ENCODE results near the gene C14orf119.
A peak's percentile ranks its signal among the peaks of the same experiment; 100 is the strongest.

DNA sequence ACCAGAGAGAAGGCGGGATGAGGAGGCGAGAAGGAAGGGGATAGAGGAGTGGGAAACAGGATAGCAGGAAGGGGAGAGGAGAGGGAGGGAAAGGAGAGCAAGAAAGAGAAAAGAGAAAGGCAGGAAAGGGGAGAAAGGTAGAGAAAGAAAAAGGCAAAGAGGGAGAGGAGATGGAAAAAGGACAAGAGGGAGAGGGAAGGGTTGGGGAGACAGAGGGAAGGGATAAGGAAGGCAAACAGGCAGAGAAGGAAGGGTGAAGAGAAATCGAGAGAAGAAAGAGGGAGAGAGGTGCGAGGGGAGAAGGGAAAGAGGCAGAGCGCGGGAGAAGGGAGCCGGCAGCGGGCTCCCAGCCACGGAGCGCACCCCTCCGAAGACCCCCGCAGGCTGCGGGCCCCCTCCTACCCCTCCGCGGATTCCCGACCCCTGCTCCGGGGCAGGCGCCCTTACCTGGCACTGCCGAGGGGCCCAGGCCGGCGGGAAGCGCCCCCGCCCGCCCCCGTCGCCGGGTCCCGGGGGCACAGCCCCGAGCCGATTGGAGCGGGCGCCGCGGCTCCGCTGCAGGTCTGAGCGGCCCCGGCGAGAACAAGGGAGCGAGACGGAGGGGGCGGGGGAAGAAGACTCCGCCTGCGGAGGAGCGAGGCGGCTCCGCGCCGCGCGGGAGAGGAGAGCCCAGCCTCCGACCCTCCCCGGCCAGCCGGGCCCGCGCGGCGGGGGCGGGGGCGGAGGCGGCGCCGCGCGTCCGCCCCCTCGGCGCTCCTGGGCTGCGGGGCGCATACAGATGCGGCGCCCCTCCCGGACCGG, 38.1 kb upstream of the C14orf119 start, which contains the start of gene CDH24:
- TF ChIP-seq, protein P1, sequence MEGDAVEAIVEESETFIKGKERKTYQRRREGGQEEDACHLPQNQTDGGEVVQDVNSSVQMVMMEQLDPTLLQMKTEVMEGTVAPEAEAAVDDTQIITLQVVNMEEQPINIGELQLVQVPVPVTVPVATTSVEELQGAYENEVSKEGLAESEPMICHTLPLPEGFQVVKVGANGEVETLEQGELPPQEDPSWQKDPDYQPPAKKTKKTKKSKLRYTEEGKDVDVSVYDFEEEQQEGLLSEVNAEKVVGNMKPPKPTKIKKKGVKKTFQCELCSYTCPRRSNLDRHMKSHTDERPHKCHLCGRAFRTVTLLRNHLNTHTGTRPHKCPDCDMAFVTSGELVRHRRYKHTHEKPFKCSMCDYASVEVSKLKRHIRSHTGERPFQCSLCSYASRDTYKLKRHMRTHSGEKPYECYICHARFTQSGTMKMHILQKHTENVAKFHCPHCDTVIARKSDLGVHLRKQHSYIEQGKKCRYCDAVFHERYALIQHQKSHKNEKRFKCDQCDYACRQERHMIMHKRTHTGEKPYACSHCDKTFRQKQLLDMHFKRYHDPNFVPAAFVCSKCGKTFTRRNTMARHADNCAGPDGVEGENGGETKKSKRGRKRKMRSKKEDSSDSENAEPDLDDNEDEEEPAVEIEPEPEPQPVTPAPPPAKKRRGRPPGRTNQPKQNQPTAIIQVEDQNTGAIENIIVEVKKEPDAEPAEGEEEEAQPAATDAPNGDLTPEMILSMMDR (IDR thresholded peaks at IDR 0.05): no peak
- peak in 1 of 2 donors; percentile 68 for TF ChIP-seq POLR2A (IDR thresholded peaks at IDR 0.05)

All from thyroid gland (tissue), 4 donors.